Measurements from ENCODE around the gene PHYHD1.
A peak's percentile ranks its signal among the peaks of the same experiment; 100 is the strongest.

PHYHD1 gene

DNA sequence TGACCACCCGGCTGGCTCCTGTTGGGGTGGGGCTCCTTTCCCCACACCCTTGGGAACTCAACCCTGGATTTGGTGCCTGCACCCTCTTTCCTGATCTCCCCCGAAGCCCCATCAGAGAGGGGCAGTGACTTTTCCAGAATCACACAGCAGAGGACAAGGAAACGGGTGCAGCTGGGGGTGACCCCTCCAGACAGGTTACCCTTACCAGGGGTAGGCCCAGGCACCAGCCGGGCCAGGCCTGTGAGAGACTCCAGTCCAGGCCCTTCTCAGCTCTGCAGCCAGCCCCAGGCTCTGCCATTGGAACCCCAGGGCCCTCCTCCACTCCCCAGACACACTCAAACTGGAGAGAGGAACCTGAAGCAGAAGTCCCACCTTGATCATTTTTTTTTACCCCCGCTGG is 19.0 kb upstream of the PHYHD1 start:
- no peak for DNase-seq

DNA sequence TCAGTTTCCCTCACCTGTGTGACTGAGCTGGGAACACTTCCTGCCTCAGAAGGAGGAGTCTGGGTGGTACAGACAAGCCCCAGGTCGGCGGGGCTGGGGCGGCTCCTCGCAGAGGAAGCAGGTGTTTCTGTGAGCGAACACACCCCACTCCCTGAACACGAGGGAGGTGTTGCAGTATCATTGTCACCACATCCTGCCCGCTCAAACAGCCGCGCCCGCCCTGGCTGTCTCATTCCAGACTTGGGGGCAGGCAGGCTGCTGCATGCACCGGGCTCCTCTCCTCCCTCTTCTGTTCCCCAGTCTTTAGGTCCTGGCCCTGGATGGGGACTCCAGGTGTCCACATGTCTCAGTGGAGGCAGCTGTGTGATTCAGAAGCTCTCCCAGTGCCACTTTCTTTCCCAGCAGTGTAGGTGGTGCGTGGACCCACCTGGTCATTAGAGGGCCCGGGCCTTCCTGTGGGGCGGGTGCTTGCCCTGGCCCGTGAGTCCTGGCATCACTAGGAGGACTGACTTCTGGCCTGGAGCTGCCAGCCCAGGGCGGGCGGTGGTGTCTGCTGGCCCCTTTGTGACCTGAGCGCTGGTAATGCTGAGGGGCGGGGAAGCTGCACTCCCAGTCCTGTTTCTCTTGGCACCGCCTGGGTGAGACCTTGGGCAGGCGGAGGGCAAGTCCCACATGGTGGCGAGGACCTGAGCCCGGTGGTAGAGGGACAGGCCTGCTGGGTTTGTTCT is 18.3 kb upstream of the PHYHD1 start:
- no peak for DNase-seq

DNA sequence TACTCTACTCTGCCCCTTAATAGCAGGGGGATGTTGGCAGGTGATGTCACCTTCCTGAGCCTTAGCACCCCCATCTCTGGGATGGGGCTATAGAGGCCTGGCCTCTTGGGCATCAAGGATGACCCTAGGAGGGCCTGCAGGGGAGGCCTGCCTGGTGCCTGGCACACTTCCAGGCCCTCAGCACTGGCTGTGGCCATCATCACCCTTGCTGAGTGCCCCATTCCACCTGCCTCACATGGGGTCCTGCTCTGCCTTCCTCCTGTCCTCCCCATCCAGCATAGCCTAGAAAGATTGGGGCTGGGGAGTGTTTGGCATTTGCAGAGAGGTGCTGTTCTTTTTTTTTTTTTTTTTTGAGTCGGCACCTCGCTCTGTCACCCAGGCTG is 17.7 kb upstream of the PHYHD1 start:
- no peak for DNase-seq

DNA sequence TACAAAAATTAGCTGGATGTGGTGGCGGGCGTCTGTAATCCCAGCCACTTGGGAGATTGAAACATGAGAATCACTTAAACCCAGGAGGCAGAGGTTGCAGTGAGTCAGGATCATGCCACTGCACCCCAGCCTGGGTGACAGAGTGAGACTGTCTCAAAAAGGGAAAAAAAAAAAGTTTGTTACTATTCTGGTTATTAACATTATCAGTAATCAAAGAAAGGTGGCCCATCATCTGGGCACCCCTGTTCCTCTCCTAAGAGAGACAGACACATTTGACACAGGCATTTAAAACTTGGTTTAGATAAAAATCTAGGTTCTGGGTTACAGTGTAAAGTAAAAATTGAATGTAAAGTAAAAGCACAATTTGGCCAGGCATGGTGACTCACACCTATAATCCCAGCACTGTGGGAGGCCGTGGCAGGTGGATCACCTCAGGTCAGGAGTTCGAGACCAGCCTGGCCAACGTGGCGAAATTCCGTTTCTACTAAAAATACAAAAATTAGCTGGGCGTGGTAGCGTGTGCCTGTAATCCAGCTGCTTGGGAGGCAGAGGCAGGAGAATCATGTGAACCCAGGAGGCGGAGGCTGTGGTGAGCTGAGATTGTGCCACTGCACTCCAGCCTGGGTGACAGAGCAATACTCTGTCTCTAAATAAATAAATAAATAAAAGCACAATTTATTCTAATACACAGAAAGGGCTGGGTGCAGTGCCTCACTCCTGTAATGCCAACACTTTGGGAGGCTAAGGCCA is 16.7 kb upstream of the PHYHD1 start:
- DNase-seq = no peak

DNA sequence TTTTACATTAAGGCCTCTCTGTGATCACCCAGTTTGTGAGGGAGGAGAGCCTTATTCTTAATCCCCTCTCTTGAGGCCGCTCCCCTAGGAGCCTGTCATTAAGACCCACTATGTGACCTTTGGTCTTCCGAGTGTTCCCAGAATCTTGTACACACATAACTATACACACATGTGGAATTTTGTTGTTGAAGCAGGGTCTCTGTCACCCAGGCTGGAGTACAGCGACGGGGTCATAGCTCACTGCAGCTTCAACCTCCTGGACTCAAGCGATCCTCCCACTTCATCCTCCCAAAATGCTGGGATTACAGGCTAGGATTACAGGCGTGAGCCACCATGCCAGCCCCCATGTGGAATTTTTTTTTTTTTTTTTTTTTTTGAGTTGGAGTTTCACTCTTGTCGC is 14.8 kb upstream of the PHYHD1 start:
- DNase-seq = no peak

DNA sequence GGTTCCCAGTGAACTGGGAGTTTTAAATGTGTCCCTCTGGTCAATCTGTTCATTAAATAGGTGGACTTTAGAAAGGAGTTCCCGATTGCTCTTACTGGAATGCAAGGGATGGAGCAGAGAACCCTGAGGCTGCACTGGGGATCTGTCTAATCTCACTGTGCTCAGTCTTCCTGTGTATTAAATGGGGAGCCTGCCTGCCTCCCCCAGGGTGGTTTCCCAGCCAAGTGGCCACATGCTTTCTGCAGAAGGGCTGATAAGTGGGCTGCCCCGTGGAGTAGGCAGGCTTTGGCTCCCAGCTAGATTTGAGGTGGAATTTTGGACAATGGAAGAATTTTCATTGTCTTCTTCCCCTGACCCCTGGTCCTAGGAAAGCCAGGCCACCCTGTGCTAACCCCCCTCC is 14.0 kb upstream of the PHYHD1 start:
- no peak for DNase-seq

DNA sequence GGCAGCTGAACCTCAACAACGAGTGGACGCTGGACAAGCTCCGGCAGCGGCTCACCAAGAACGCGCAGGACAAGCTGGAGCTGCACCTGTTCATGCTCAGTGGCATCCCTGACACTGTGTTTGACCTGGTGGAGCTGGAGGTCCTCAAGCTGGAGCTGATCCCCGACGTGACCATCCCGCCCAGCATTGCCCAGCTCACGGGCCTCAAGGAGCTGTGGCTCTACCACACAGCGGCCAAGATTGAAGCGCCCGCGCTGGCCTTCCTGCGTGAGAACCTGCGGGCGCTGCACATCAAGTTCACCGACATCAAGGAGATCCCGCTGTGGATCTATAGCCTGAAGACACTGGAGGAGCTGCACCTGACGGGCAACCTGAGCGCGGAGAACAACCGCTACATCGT is 12.4 kb upstream of the PHYHD1 start:
- no peak for DNase-seq

DNA sequence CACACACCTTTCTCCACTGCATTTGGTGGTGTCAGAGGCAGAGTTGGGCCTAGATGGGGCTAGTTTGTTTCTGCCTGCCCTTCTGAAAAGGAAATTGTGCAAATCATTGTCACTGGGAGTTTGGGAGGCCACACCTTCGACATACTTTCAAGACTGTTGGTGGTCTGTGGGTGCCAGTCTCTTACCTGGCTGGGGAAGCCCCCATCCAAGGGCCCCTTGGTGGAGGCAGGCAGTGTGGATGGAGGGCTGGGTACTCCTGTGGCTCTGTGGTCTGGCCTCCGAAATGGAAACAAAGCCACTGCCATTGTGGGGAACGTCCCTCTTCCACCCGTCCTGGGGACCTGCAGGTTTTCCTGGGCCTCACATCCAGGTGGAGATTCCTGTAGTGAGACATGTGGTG is 10.9 kb upstream of the PHYHD1 start:
- DNase-seq = no peak

DNA sequence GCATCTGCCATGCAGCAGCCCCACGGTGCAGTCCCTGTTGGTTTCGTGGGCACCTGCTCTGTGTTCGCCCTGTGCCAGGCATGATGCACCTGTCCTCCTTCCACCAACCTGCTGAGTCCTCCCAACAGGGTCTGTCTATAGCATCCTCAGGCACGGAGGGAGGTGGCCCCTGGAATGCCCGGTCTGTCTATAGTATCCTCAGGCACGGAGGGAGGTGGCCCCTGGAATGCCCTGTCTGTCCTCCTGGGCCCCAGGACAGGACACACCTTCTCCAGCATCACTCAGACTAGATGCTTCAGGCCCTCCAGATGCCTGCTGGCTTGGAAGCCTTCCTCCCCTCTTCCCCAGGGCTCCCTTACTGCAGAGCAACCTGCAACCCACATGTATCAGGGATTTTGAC is 9.9 kb upstream of the PHYHD1 start:
- DNase-seq = no peak

DNA sequence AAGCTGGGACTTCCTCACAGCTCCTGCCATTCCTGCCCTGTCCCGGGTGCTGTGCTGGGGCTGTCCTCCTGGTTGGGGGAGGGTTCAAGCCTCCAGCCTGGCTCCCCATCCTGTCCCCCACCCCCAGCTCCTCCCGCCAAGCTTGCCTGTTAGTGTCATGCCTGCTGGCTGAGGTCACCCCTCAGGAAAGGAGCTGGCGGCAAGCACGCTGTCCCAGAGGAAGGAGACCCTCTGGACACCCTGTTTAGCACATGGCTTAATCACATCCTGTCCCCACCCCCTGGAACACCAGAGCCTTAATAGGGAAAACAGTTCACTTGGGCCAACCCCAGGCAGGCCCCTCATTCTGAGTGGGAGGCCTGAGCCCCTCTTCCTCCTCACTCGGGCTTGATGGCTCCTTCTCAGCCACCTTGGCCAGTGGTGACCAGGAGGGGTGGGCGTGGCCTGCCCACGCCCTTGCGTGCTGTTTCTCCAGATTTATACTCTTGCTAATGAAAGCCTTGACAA is 9.2 kb upstream of the PHYHD1 start:
- DNase-seq = no peak

DNA sequence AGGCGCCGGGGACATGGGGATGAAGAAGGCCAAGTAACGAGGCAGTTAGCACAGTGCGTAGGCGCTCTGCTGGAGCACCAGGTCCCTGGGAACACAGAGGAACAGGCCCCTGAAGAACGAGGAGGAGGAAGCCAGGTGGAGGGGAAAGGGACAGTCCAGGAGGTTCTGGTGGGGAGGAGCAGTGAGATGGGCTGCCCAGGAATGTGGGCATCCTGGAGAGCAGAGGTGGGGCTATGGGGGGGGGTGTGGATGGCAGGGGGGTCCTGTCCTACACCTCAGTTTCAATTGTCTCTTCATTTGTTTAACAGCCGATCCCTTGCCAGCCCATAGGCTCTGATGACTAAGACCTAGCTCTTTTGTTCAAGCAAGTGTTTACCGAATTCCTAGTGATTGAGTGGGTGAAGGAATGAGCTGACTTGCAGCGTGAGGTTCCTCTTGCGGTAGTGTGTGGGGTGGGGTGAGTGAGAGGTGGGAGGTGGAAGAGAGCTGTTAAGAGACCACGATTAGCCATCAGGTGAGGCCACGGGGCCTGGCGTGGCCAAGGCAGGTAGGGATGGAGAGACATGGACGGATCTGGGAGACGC is 8.4 kb upstream of the PHYHD1 start:
- peak; percentile 17 for DNase-seq

DNA sequence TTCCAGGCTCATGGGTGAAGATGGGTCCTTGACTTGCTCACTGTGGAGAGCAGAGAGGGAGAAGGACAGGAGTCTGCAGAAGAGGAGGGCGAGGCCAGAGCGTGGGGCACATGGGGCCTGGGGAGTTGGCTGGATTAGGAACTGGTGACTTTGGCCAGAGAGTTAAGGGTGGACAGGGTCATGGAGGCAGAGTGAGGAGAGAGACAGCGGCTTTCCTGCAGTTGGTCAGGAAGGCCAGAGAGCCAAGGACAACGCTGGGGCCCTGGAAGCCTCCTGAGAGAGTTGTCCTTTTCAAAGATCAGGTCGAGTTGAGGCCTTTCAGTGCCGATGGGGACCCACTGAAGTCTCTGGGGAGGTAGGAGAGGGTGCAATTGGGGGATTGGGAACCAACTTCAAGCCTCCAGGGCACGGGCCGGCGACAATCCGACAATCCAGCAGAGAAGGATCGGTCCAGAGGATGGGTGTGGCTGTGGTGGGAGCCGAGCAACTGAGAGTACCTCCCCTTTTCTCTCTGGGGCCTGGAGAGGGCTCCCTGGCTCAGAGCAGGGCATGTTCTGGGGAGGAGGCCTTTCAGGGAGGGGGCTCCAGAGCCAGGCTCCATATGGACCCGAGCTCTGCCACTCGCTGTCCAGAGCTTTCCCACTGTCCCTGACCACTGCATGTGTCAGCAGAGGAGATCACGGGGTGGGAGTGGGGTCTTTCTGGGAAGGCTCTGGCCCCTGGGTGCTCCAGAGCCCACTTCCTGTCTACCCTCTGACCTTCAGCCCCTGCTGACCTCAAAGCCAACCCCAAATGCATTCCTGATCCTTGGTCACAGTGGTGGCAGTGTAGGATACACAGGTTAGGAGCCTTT is 7.5 kb upstream of the PHYHD1 start:
- no peak for DNase-seq

DNA sequence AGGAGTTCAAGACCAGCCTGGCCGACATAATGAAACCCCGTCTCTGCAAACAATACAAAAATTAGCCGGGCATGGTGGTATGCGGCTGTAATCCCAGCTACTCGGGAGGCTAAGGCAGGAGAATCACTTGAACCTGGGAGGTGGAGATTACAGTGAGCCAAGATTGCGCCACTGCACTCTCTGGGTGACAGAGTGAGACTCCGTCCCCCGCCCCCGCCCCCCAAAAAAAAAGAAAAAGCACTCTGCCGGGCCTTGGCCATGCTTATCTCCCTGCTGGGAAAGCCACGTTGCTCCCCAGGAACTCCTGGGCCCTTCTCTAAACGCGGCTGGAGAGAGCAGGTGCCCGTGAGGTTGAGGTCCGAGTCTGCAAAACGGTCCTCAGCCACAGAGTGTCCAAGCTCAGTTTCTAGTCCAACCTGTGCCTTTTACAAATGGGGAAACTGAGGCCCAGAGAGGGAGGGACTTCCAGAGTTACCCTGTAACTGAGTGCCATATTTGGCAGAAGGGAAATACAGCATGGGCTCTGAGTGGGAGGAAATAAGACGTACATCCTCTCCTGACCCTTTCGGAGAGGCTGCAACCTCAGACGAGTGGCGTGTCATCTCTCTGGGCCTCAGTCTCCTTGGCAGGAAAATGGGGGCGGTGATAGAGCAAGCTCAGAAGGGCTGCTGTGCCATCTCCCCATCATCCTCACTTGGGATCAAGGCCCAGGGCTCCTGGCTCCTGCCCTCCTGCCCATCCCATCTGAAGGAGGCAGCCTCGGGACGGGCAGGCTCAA is 6.6 kb upstream of the PHYHD1 start:
- DNase-seq = no peak

DNA sequence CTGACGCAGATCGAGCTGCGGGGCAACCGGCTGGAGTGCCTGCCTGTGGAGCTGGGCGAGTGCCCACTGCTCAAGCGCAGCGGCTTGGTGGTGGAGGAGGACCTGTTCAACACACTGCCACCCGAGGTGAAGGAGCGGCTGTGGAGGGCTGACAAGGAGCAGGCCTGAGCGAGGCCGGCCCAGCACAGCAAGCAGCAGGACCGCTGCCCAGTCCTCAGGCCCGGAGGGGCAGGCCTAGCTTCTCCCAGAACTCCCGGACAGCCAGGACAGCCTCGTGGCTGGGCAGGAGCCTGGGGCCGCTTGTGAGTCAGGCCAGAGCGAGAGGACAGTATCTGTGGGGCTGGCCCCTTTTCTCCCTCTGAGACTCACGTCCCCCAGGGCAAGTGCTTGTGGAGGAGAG is 4.6 kb upstream of the PHYHD1 start:
- no peak for DNase-seq

DNA sequence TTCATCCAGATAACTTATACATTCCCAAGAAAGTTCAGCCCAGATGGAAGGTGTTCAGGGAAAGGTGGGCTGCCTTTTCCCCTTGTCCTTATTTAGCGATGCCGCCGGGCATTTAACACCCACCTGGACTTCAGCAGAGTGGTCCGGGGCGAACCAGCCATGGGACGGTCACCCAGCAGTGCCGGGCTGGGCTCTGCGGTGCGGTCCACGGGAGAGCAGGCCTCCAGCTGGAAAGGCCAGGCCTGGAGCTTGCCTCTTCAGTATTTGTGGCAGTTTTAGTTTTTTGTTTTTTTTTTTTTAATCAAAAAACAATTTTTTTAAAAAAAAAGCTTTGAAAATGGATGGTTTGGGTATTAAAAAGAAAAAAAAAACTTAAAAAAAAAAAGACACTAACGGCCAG is 4.0 kb upstream of the PHYHD1 start:
- no peak for DNase-seq

DNA sequence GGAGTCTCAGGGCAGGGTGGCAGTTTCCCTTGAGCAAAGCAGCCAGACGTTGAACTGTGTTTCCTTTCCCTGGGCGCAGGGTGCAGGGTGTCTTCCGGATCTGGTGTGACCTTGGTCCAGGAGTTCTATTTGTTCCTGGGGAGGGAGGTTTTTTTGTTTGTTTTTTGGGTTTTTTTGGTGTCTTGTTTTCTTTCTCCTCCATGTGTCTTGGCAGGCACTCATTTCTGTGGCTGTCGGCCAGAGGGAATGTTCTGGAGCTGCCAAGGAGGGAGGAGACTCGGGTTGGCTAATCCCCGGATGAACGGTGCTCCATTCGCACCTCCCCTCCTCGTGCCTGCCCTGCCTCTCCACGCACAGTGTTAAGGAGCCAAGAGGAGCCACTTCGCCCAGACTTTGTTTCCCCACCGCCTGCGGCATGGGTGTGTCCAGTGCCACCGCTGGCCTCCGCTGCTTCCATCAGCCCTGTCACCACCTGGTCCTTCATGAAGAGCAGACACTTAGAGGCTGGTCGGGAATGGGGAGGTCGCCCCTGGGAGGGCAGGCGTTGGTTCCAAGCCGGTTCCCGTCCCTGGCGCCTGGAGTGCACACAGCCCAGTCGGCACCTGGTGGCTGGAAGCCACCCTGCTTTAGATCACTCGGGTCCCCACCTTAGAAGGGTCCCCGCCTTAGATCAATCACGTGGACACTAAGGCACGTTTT is 3.5 kb upstream of the PHYHD1 start:
- no peak for DNase-seq

DNA sequence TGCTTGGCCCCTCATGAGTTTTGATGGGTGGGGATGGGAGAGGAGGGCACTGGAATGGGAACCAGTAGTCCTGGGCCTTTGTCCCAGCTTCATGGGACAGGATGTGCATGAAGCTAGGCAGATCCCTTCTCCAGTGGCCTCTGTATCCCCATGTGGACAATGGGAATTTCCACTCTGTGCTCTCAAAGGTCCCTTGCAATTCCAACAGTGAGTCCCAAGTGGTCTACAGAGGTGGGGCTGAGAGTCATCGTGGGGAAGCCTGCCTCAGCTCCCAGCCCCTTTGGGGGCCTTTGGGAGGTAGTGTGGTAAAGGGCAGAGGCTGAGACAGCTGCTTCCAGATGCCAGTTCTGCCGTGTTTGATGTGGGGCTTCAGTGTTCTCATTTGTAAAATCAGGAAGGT is 1.9 kb upstream of the PHYHD1 start:
- no peak for DNase-seq

DNA sequence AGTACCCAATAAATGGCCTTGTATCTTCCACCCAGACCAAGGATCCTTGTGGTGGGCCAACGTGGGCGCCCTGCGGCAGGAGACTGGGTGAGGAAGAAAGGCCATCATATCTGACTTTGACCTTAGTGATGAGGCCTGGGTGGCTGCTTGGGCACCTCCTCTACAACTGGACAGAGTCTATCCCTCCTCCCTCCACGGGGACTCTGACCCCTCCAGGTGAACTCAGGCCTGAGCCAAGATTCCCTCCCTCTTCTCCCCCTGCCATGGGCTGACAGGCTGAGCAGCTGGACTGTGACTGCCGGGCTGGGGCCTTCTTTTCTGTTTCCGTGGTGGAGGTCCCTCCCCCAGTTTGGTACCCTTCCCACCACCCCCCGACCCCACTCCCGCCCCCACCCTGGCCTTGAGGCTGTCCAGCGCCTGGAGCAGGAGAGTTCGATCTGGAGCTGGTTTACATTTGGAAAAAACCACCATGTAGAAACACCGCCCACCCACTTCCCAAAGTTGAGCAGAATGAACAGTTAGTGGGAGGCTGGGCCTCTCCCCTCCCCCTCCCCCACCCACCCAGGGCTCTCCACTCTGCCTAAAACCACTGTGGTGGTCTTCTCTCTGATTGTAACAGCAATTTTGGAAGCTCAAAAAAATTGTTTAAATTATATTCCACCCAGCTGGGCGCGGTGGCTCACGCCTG is 1.2 kb upstream of the PHYHD1 start:
- no peak for DNase-seq

DNA sequence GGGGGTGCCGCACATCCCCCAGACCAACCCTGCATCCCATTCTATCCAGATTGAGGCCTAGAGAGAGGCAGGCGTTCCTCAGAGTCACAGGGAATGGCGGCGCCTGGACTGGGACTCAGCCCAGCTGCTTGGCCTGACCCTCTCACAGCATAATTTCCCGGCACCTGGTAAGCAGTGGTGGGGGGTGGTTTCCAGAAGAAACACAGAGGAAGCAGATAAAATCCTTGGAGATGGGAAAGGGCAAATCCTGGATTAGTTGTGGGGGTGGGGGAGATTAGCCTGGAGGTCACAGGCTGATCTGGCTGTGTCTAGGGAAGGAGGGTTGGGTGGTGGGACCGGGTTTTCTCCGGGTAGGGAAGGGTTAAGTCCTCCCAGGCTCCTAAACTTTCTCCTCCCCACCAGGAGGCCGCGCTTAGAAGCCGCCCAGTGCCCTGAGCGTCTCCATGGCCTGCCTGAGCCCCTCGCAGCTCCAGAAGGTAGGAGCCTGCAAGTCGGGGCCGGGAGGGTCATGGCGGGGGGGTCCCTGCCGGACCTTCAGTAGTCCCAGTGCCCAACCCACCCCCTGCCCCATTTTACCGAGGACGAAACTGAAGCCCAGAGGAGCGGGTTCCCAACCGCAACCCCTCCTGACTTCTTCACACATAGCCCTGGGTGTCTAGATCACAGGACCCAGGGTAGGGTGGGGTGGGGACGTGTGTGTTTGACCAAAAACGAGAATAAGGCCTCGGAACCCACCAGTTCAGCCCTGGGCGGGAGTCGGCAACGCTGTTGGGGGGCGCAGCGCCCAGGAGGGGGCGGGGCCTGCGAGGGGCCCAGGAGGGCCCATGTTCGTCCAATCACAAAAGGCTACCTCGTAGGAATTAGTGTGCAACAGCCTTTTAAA is 1.3 kb downstream of the PHYHD1 start:
- no peak for DNase-seq

DNA sequence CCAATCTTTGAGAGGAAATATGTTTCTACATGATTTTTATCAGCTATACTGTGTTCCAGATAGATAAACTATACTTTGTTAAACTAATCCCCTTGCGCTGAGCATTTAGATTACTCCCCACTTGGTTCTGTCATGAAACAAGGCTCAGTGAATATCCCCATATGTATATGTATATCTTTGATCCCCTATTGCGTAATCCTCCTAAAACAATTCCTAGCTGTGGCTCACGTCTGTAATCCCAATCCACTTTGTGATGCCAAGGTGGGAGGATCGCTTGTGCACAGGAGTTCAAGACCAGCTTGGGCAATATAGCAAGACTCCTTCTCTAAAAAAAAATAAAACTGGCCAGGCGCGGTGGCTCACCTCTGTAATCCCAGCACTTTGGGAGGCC is 2.7 kb downstream of the PHYHD1 start:
- no peak for DNase-seq
